Suprapubic skin (tissue), 4 donors: Measurements from ENCODE around the gene TMEM132D.

ENCODE experiments used
- EP300 ChIP-seq: sonication (generic); formaldehyde crosslinking; IDR thresholded peaks from one replicate; pipeline ENCODE4 v1.6.1; 2017; ENCODE audit warnings: antibody characterized with exemption
- POLR2A ChIP-seq, 2 donors: fragments of 450-650 bp; IDR thresholded peaks; one replicate each; pipeline ENCODE4 v1.6.1; 2017; ENCODE audit warnings: antibody characterized with exemption in 2 of 2, mild to moderate bottlenecking in 2 of 2, moderate library complexity in 2 of 2
- POLR2AphosphoS5 ChIP-seq, 3 donors: sonication (generic); formaldehyde crosslinking; IDR thresholded peaks; one replicate each; pipeline ENCODE4 v1.6.1; 2017; ENCODE audit warnings: antibody characterized with exemption in 3 of 3
- TF ChIP-seq, protein P1 (sequence below), 2 donors: fragments of 200-600 bp in 1 of 2; fragments of 450-650 bp in 1 of 2; sonication (generic) in 1 of 2; IDR thresholded peaks; one replicate each; pipeline ENCODE4 v1.5.1; 2016 to 2019; ENCODE audit warnings: antibody characterized with exemption in 2 of 2, mild to moderate bottlenecking in 1 of 2, moderate library complexity in 1 of 2

DNA sequence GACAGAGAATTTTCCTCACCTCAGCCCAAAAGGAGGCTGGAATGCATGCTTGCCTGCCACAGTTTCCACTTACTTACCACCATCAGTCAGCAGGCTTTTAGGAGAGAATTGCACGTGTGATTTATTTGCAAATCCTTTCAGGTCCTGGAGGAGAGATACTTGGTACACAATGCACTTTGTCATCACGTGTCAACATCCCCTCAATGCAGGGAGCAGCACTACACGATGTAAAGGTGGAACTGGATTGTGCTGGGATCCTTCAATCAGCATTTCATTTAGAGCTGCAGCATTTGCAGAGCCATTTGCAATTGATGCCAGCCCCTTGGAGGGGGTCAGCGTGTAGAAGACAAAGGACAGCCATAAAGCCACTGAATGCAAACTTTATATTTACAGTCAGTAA is 832.5 kb downstream of the TMEM132D start:
- TF ChIP-seq, protein P1, sequence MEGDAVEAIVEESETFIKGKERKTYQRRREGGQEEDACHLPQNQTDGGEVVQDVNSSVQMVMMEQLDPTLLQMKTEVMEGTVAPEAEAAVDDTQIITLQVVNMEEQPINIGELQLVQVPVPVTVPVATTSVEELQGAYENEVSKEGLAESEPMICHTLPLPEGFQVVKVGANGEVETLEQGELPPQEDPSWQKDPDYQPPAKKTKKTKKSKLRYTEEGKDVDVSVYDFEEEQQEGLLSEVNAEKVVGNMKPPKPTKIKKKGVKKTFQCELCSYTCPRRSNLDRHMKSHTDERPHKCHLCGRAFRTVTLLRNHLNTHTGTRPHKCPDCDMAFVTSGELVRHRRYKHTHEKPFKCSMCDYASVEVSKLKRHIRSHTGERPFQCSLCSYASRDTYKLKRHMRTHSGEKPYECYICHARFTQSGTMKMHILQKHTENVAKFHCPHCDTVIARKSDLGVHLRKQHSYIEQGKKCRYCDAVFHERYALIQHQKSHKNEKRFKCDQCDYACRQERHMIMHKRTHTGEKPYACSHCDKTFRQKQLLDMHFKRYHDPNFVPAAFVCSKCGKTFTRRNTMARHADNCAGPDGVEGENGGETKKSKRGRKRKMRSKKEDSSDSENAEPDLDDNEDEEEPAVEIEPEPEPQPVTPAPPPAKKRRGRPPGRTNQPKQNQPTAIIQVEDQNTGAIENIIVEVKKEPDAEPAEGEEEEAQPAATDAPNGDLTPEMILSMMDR (IDR thresholded peaks at IDR 0.05), result no peak
- no peak for TF ChIP-seq EP300
- TF ChIP-seq POLR2A (IDR thresholded peaks at IDR 0.05), result no peak
- no peak for TF ChIP-seq POLR2AphosphoS5 (IDR thresholded peaks at IDR 0.05)
